GM18520 (cell line): ENCODE data around the gene PLEKHA7.
"Not testable (repeated sequence)": the region's sequence is repeated elsewhere in the genome, so short reads cannot be mapped to it uniquely, and the experiment has no call there.

Experiments used
- ATAC-seq: cut with Tn5 transposase; IDR thresholded peaks from one replicate; pipeline ENCODE4 v1.9.1; 2021; ENCODE audit not compliant: unreplicated experiment

The PLEKHA7 gene, protein sequence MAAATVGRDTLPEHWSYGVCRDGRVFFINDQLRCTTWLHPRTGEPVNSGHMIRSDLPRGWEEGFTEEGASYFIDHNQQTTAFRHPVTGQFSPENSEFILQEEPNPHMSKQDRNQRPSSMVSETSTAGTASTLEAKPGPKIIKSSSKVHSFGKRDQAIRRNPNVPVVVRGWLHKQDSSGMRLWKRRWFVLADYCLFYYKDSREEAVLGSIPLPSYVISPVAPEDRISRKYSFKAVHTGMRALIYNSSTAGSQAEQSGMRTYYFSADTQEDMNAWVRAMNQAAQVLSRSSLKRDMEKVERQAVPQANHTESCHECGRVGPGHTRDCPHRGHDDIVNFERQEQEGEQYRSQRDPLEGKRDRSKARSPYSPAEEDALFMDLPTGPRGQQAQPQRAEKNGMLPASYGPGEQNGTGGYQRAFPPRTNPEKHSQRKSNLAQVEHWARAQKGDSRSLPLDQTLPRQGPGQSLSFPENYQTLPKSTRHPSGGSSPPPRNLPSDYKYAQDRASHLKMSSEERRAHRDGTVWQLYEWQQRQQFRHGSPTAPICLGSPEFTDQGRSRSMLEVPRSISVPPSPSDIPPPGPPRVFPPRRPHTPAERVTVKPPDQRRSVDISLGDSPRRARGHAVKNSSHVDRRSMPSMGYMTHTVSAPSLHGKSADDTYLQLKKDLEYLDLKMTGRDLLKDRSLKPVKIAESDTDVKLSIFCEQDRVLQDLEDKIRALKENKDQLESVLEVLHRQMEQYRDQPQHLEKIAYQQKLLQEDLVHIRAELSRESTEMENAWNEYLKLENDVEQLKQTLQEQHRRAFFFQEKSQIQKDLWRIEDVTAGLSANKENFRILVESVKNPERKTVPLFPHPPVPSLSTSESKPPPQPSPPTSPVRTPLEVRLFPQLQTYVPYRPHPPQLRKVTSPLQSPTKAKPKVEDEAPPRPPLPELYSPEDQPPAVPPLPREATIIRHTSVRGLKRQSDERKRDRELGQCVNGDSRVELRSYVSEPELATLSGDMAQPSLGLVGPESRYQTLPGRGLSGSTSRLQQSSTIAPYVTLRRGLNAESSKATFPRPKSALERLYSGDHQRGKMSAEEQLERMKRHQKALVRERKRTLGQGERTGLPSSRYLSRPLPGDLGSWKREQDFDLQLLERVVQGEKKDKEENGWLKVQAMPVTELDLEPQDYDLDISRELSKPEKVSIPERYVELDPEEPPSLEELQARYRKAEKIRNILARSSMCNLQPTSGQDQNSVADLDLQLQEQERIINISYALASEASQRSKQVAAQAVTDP

DNA sequence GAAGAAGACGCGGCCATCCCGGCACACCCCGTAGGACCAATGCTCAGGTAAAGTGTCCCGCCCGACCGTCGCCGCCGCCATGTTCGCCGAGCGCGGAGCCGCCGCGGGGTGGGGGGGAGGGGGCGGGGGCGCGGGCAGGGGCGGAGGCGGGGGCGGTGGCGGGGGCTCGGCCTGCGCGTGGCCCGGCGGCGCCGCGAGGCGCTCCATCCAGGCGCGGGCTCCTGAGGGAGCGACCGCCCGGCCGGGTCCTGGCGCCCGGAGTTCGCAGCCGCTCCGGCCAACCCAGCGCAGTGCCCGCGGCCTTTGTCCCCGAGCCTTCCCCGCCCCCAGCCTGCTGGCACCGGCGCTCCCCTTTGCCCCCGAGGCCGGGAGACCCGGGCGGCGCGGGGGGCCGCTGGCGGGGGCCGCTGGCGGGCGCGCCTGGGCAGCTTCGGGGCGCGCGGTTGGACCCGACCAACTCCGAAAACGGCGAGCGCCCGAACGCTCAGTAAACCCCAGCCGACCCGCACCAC, at the start of gene PLEKHA7:
TSS of gene PLEKHA7 (minus strand) at position 94 of the 512 bp plus-strand sequence. CDS start at position 81, 13 bp downstream.
- no peak for ATAC-seq

DNA sequence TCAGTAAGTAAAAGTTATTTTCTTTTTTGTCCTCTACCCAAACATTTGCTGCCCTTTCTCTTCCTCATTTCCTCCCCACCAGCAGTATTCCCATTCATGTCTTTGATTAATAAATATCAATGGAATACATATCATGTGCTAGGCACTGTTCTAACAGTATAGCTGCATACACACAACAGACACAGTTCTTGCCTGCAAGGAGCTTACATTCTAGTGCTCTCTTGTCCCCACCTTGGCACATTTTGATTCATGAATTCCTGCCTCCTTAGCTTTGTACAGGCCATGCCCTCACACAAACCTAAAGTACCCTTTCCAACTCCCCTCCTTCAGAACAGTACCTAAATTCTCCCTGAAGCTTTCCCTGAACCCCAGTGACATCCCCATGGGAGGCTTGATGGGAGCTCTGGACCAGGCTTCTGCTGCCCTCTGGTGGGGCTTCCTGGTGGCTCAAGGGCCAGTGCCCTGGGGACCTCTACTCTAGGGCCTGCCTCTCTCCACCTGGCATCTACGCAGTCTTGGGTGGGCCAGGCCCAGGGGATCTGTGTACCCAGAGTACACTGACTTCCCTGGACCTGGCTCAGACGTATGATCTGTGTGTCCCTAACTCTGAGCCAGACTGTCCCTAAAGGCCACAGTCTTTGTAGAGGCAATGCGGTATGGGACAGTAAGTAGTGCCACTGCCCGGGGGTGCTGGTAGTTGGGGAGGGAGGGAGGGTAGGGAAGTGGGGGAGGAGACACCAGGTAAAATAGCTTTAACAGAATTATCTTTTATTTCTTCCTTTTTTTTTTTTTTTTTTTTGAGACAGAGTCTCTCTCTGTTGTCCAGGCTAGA, 49.2 kb upstream of the PLEKHA7 start:
- ATAC-seq = peak; percentile 48

DNA sequence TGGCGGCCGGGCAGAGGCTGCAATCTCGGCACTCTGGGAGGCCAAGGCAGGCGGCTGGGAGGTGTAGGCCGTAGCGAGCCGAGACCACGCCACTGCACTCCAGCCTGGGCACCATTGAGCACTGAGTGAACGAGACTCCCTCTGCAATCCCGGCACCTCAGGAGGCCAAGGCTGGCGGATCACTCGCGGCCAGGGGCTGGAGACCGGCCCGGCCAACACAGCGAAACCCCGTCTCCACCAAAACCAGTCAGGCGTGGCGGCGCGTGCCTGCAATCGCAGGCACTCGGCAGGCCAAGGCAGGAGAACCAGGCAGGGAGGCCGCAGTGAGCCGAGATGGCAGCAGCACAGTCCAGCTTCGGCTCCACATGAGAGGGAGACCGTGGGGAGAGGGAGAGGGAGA, 36.9 kb upstream of the PLEKHA7 start:
- ATAC-seq = not testable (repeated sequence)

DNA sequence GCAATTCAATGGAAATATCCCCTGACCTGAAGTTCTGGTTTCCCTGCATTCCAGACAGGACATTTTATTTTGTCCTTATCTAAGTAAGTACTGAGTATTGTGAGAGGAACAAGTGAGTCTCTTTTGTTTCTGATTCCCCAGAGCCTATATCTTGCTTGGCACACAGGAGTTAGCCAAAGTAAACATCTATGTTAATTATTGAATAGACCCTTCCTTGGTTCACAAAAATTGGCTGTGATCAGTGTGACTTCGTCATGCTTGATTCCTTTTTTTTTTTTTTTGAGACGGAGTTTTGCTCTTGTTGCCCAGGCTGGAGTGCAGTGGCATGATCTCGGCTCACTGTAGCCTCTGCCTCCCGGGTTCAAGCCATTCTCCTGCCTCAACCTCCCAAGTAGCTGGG, 34.3 kb upstream of the PLEKHA7 start:
- not testable (repeated sequence) for ATAC-seq

DNA sequence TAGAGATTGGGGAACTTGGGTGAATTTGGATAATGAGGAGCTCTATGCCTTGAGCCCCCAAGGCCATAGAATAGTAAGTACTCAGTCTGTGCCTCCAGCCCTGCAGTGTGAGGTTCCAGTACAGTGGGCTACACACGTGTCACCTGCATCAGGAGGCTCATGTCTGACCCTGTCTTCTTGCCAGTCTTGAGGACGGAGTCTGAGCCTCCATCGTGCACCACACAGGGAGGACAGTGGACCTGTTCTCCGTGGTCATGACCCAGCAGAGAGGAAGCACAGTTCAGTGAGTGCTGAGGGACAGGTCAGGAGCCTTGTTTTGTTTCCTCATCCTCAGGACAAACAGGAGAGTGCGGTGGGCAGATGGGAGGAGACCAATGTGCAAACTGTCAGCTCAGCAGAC, 32.5 kb upstream of the PLEKHA7 start:
- no peak for ATAC-seq

DNA sequence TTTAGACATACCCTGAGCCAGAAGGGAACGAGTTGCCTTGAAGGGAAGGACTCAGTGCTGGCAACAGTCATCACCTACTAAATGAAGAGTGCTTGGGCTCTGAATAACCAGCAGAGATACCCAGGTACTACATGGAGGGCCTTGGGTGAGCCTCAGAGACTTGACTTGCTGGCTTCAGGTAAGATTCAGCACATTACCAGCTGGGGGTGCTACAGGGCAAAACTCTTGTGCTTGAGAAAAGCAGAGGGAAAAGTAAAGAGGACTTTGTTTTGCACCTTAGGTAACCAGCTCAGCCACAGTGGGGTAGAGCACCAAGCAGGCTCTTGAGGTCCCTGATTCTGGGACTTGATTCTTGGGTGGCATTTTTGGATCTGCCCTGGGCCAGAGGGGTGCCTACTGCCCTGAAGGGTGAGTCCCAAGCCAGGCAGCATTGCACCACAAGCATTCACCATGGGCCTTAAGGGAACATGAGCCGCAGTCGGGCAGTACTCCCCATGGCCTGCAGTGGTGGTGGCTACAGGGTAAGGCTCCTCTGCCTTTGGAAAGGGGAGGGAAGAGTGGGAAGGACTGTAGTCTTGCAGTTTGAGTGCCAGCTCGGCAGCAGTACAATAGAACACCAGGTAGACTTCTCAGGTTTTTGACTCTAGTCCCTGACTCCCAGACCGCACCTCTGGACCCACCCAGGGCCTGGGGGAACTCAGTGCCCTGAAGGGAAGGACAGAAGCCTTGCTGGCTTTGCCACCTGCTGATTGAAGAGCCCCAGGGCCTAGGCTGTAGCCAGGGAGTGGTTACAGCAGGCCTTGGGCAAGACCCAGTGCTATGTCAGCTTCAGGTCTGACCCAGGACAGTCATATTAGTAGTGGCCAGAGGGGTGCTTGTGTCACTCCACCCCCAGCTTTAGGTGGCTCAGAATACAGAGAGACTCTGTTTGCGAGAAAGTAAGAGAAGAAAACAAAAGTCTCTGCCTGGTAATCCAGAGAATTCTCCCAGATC, 22.7 kb upstream of the PLEKHA7 start:
- ATAC-seq = no peak

DNA sequence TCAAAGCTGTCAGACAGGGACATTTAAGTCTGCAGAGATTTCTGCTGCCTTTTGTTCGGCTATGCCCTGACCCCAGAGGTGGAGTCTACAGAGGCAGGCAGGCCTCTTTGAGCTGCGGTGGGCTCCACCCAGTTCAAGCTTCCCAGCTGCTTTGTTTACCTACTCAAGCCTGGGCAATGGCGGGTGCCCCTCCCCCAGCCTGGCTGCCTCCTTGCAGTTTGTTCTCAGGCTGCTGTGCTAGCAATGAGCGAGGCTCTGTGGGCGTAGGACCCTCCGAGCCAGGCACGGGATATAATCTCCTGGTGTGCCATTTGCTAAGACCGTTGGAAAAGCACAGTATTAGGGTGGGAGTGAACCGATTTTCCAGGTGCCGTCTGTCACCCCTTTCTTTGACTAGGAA, 19.8 kb upstream of the PLEKHA7 start:
- ATAC-seq = not testable (repeated sequence)

DNA sequence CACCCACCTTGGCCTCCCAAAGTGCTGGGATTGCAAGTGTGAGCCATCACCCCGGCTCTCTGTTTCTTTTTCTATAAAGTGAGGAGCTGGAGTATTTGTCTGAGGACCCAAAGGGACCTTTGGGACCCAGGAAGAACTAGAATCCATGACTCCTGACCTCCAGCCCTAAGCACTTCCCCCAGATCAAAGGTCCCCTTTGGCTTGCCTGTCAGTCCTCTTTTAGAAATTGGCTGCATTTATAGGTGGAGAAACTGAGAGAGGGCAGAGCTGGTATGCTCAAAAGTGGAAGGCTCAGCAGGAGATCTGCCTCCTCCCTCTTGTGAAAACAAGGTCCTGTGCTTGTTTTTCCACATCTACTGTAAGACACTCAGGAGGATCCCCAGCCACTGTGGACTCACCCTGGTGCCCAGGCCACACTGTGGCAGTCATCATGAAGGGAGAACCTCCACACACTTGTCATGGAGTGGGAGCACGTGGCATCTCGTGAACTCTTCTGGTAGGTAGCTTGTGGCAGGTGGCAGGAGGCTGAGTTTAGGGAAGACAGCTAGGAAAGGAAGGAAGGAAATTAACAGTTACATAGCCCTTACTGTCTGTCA, 12.4 kb upstream of the PLEKHA7 start:
- ATAC-seq = no peak

DNA sequence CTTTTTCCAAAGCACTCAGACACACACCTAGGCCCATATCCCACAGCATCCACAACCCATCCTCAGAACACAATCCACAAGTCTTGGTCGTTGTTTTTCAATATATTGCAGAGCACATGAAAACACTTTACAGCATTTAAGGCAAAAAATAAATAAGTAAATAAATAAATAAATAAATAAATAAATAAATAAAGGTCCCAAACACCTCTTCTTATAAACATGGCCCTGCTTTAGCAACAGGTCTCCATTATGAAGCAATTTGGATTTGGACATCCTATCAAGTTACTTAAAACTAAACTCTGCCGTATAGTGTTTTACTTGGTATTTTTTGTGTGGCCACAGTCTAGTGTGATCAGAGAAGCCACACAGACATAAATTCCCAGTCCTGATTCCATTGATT, 10.7 kb upstream of the PLEKHA7 start:
- ATAC-seq = no peak

DNA sequence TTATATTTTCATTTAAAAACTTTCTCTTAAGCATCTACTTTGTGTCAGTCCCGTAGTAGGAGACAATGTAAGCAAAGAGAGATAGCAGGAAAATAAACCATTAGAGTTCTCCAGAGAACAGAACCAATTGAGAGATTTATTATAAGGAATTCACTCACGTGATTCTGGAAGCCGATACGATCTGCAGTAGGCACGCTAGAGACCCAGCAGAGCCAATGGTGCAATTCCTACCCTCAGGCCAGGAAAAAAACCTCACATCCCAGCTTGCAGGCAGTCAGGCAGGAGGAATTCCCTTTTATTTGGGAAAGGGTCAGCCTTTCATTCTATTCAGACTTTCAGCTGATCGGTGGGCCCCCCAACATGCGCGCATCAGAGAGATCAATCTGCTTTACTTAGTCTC, 7.3 kb upstream of the PLEKHA7 start:
- no peak for ATAC-seq

DNA sequence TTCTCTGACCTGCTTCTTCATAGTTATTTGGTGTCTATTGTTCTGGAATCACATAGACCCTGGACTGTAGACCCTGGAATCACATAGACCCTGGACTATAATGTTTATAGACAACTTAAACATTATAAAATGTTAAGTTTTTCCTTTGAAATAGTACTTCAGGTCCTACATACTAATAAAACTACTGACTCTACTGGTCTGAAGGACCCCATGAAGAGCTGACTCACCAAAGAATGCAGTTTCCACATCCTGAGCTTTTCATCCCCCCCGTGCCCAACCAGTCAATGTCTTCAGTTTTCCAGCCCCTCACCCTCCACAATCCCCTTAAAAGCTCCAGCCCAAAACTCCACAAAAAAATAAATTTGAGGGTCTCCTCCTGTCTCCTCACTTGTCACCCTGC, 6.6 kb upstream of the PLEKHA7 start:
- no peak for ATAC-seq

DNA sequence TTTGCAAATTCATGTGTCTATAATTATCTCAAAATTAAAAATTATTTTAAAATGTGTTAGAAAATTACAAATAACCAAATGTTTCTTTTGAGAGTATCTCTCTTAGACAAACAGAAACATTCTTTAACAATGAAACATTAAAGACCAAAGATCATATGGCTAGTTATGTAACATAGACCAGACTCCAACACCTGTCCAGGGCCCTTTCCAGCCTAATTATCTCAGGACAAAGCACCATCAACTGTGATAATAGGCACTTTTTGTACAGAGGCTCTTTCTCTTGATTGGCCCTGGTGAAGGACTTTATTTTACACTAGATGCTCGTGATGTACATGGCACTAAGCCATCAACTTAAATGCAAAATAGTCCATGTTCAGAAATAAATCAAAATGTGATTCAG, 5.0 kb upstream of the PLEKHA7 start:
- ATAC-seq = no peak

DNA sequence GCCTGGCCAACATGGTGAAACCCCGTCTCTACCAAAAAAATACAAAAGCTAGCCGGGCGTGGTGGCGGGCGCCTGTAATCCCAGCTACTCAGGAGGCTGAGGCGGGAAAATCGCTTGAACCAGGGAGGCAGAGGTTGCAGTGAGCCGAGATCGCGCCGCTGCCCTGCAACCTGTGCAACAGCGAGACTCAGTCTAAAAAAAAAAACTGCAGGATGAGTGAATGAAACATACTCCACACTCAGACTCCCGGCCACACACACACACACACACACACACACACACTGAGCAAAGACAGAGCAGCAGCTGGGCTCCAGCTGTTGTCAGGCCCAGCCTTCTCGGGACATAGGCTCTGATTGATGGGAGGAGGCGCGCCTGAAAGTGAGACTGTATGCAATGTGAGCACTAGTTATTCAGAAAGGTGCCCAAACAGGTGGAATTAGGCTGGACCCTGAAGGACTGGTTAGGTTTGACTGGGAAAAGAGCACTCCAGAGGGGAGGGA, 1.5 kb upstream of the PLEKHA7 start:
- no peak for ATAC-seq

DNA sequence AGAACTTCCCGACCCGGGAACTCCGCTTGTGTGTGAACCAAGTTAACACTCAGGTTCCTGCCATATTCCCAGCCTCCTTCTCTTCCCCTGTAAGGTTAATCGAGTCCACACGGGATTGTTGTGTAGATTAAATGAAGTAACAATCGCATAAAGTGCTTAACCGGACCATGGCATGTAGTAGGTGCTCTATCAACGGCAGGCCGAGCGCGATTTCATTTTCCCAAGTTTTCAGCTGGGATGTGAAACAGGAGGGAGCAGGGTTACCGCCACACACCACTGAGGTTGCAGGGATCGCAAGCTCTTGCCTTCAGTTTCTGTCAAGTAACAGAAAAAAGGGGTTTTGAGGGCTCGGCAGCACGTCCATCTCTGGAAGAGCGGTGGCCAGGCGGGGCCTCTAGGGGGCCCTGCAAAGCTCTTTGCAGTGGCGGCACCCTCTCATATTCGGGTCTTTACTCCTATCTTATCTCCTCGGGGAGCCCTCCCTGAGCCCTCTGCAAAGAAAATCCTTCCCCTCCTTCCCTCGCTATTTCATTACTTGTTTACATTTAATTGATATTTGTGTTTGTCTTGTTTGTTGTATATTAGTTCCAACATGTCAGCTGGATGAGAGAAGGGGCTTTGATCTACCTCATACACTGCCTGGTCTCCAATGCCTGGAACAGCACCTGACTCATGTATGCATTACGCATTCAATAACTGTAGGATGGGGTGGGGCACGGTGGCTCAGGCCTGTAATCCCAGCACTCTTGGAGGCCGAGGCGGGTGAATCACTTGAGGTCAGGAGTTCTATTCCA, 816 bp upstream of the PLEKHA7 start:
- ATAC-seq = no peak

DNA sequence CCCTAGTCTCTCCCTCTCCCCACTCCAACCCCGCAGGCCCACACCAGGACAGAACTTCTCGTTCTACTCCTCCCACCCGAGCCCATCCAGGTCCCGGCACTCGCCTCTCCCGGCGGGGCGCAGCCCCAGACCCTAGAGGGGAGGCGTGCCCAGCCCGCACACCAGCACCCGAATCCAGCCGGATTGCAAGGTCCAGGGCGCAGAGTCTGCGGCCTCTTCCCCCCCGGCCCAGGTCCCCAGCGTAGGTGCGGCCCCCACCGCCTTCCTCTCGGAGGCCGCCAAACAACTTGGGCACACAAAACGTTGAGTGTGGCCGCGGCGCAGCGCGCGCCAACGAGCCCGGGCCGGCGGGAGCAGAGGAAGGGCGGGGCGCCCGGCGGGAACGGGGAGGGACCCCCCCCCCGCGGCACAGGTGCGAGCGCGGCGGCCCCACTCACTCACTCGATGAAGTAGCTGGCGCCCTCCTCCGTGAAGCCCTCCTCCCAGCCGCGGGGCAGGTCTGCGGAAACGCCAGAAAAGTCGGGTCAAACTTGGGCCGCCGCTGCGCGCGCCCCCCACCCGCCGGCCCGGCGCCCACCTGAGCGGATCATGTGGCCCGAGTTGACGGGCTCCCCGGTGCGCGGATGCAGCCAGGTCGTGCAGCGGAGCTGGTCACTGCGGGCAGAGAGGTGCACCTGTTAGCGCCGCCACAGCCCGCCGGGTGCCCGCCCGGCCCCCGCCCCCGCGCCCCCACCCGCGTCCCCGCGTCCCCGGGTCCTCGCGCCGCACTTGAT, 480 bp downstream of the PLEKHA7 start:
- ATAC-seq = no peak

DNA sequence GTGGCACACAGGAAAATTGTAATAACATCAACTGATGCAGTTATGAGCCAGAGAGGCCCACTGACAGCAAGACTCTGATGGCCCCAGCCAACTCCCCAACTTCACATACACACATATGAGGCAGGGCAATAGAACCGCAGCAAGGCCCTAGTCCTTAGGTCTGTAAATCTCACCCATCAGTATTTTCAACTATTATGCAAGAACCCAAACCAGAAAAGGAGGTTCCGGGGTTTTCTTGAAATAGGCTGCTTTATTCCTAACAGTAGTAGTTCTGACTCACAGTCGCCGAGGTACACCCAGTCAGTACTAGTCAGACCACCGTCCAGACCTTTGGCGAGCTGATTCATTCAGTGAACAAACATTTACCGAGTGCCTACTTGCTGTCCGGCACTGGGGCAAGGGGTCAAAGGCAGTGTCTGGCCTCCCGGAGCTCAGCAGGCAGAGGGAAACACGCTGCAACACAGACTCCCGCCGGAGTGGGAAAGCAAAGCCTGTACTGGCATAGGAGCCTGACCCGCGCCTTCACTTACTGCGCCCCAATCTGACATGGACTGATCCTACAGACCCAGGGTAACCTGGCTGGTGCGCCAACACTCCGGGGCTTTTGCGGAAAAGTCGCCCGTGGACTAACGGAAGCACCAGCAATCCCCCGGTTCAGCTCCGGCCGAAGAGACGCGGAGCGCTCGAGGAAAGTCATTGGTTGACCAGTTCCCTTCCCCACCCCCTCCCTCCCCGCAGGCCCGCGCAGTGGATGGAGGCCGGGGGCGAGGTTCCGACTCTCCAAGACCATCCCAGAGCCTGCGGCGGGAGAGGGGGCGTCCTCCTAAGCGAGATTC, 1.3 kb downstream of the PLEKHA7 start:
- ATAC-seq = no peak
